Sigmoid colon (tissue), 7 donors: ENCODE measurements around the gene CRY1. TPM values are rescaled to one million over a fixed set of nuclear protein-coding genes. Genes with fewer than 3 reads are reported as not detected.

Experiments used
- DNase-seq: peaks from one replicate; pipeline ENCODE4 v3.0.0-alpha.2; 2019
- H3K27ac ChIP-seq, 4 donors: fragments of 200-600 bp; sonication (generic); one replicate each; pipeline ENCODE4 v1.5.1; 2016 to 2019; ENCODE audit warnings: mild to moderate bottlenecking in 1 of 4
- H3K27me3 ChIP-seq, 3 donors: fragments of 200-600 bp; sonication (generic); one replicate each; pipeline ENCODE4 v1.5.1; 2019; ENCODE audit warnings: mild to moderate bottlenecking in 1 of 3
- H3K36me3 ChIP-seq, 4 donors: fragments of 200-600 bp; sonication (generic); one replicate each; pipeline ENCODE4 v1.5.1; 2016 to 2019
- H3K4me1 ChIP-seq, 4 donors: fragments of 200-600 bp; sonication (generic); one replicate each; pipeline ENCODE4 v1.5.1; 2017 to 2019
- H3K4me3 ChIP-seq, 4 donors: fragments of 200-600 bp; sonication (generic); one replicate each; pipeline ENCODE4 v1.5.1; 2017 to 2019; ENCODE audit warnings: mild to moderate bottlenecking in 2 of 4, moderate library complexity in 1 of 4
- H3K9me3 ChIP-seq, 4 donors: fragments of 200-600 bp in 3 of 4; sonication (generic) in 3 of 4; one replicate each; pipeline versions ENCODE4 v1.5.1 to v1.6.1; 2013 to 2019
- EP300 ChIP-seq, 4 donors: sonication (generic); formaldehyde crosslinking; IDR thresholded peaks; one replicate each; pipeline ENCODE4 v1.6.1; 2017; ENCODE audit warnings: antibody characterized with exemption in 4 of 4
- POLR2A ChIP-seq, 2 donors: fragments of 450-650 bp; IDR thresholded peaks; one replicate each; pipeline ENCODE4 v1.6.1; 2016; ENCODE audit warnings: antibody characterized with exemption in 2 of 2, mild to moderate bottlenecking in 2 of 2, moderate library complexity in 2 of 2
- POLR2AphosphoS5 ChIP-seq, 4 donors: sonication (generic); formaldehyde crosslinking; IDR thresholded peaks; one replicate each; pipeline ENCODE4 v1.6.1; 2017; ENCODE audit warnings: antibody characterized with exemption in 4 of 4
- WGBS, 2 donors: extraction: QIAGEN DNeasy Blood & Tissue Kit; methylation state at CpG; one replicate each; pipeline ENCODE4 v1.1.7; 2013; 5-methylcytosine and 5-hydroxymethylcytosine counted together
- intact Hi-C: fragments of 100-400 bp; cut with DNase I; formaldehyde crosslinking; loops from one replicate; pipeline ENCODE4 v1.15.1; 2023
- polyA plus RNA-seq, 3 donors: library from polyadenylated mRNA; stranded (reverse); fragments of 200-250 nt; gene quantifications; one replicate each; pipeline ENCODE4 v1.2.3, GENCODE V29; 2013
- total RNA-seq, 4 donors: library from RNA; depleted of rRNA; stranded (reverse); fragments of >200 nt; gene quantifications; one replicate each; pipeline ENCODE4 v1.1.0, GENCODE V29; 2016
- TF ChIP-seq, protein P1 (sequence below), 4 experiments: fragments of 450-650 bp in 3 of 4; fragments of 200-600 bp in 1 of 4; IDR thresholded peaks; one replicate each; pipeline ENCODE4 v1.5.1; 2016 to 2019; ENCODE audit warnings: antibody characterized with exemption in 4 of 4, mild to moderate bottlenecking in 3 of 4, moderate library complexity in 2 of 4
- donor health status: healthy with polysubstance abuse.
- donor health status: Bipolar disorder and iron deficiency.
- donor health status: healthy.

The CRY1 gene
- total and polyA plus RNA-seq, 7 donors, result 7.2 to 40.4 (median 20.3) TPM

DNA sequence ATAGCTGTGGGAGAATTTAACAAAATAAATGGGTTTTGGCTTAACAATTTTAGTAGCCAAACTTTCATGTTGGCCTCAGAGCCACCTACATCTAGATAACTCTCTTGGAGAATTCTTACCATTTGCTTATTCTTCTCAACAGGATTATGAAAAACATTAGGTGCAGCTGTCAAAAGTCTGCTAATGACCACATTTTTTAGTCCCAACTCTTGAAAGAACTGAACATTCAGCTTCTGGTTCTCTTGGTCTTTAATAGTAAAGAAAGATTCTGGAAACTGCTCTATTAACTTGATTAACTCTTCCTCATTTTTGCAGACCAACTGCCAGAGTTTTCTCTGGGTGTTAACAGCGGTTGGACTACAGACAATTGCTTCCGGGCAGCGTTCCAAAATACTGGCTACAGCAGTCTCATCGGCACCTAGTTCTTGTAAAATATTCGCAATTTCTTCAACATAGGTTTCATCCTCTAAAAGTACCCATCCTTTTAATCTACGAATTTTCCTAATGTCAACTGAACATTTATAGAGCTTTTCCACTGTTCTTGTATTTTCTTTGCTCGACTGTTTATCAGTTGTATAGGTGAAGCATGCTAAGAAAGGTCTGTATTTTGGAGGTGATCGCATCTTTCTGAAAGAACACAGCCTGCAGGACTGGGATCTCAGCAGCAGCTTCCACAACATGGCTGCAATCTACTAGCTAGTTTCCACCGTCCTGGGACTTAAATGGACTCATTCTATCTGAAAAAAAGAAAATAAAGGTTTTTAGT, 115.1 kb downstream of the CRY1 start:
- WGBS, 2 donors, result 14 to 56% methylated on average over 9 of the region's 9 CpGs
- TF ChIP-seq, protein P1, sequence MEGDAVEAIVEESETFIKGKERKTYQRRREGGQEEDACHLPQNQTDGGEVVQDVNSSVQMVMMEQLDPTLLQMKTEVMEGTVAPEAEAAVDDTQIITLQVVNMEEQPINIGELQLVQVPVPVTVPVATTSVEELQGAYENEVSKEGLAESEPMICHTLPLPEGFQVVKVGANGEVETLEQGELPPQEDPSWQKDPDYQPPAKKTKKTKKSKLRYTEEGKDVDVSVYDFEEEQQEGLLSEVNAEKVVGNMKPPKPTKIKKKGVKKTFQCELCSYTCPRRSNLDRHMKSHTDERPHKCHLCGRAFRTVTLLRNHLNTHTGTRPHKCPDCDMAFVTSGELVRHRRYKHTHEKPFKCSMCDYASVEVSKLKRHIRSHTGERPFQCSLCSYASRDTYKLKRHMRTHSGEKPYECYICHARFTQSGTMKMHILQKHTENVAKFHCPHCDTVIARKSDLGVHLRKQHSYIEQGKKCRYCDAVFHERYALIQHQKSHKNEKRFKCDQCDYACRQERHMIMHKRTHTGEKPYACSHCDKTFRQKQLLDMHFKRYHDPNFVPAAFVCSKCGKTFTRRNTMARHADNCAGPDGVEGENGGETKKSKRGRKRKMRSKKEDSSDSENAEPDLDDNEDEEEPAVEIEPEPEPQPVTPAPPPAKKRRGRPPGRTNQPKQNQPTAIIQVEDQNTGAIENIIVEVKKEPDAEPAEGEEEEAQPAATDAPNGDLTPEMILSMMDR (IDR thresholded peaks at IDR 0.05), result no peak
- TF ChIP-seq POLR2AphosphoS5 (IDR thresholded peaks at IDR 0.05) (peak in 1 of 4 donors; percentile 16), POLR2A (IDR thresholded peaks at IDR 0.05) (no peak), EP300 (IDR thresholded peaks at IDR 0.05) (no peak)
- Histone ChIP-seq H3K4me1 (peaks cover 0 to 60% (median 52%) of the 10 kb centered on the region in 4 donors), H3K9me3 (no peaks in the 10 kb centered on the region), H3K27me3 (no peaks in the 10 kb centered on the region), H3K4me3 (no peak overlapping the region), H3K27ac (peak overlapping the region; percentile 51 to 70 (median 59)), H3K36me3 (peaks cover 0 to 8% (median 0%) of the 10 kb centered on the region in 4 donors)
- DNase-seq, result peak; percentile 83
- intact Hi-C loops, result no loop called here

DNA sequence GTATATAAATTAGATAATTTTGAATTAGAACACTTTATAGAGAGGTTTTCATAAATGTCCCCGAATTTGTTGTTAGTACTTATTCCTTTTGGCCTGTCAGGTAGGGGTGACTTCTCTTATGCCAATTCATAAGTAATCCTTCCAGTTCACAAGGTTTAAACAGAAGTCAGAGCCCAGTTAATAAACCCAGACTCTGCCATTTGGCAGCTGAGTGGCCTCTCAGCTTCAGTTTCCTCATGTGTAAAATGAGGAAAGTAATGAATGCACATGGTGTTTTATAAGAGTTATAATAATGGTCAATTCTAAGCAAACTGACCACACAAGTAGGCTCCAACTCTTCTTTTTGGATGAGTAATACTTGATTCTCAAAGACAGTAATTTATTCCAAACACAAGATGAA, 116.7 kb downstream of the CRY1 start:
- Histone ChIP-seq H3K9me3 (no peaks in the 10 kb centered on the region), H3K27me3 (no peaks in the 10 kb centered on the region), H3K27ac (peak overlapping the region; percentile 15 to 70 (median 35)), H3K4me1 (peaks cover 0 to 73% (median 55%) of the 10 kb centered on the region in 4 donors), H3K36me3 (peaks cover 0 to 6% (median 0%) of the 10 kb centered on the region in 4 donors), H3K4me3 (no peak overlapping the region)
- no peak for TF ChIP-seq POLR2AphosphoS5 (IDR thresholded peaks at IDR 0.05)
- TF ChIP-seq EP300 (IDR thresholded peaks at IDR 0.05), result no peak
- TF ChIP-seq, protein P1 (IDR thresholded peaks at IDR 0.05), result no peak
- TF ChIP-seq POLR2A (IDR thresholded peaks at IDR 0.05), result no peak
- DNase-seq, result no peak
- intact Hi-C loops, result no loop called here
- 32 to 77% methylated on average over 1 of the region's 1 CpG for WGBS, 2 donors

DNA sequence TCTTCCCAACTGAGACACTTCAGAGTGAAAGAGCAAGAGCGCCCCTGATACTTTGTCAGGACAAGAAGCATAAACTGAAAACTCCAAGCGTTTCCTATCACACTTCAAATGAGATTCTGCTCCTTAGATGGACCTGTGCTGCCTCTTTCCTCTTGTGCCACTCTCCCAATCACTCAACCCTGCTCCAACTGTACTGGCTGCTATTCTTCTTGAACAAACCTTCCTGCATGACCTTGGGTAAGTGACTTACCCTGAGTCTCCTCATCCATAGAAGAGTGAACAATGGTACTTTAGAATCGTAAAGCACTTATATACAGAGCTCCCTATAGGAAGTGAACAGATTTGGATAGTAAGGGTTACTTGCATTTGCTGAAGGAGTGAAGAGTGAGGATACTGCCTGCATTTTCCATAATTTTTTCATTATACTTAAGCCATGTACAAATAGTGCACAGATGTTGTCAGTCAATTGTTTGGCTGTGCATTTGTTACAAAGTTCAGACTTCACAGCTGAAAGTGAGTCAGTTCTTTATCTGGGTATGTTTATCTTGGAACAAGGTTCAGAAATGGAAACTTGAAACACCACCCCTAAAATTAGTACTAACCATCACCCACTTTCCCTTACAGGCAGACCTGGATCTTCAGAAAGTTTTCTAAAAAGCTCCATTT, 117.2 kb downstream of the CRY1 start:
- Histone ChIP-seq H3K4me1 (peaks cover 0 to 69% (median 54%) of the 10 kb centered on the region in 4 donors), H3K36me3 (peaks cover 0 to 11% (median 3%) of the 10 kb centered on the region in 4 donors), H3K27me3 (no peaks in the 10 kb centered on the region), H3K4me3 (no peak overlapping the region), H3K27ac (peak overlapping the region in 3 of 4 donors; percentile 15 to 70 (median 31)), H3K9me3 (no peaks in the 10 kb centered on the region)
- DNase-seq, result no peak
- TF ChIP-seq POLR2AphosphoS5 (IDR thresholded peaks at IDR 0.05), result peak in 1 of 4 donors; percentile 11
- no peak for TF ChIP-seq EP300 (IDR thresholded peaks at IDR 0.05)
- intact Hi-C loops, result no loop called here
- WGBS, 2 donors, result 73 to 88% methylated on average over 3 of the region's 3 CpGs

DNA sequence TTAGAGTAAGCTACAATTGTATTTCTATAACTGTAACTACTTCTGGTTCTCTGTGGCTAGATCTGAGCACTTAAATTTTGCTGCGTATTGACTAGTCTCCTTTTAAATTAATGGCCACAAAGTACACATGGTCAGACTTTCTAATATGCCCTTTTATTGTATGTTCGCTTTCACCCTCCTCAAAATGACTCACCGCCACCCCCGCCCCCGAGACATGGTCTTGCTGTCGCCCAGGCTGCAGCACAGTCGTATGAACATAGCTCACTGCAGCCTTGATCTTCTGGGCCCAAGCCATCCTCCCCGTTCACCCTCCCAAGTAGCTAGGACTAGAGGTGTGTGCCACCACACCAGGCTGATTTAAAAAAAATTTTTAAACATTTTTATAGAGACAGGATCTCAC, 118.3 kb downstream of the CRY1 start:
- intact Hi-C loops, result no loop called here
- H3K36me3 ChIP-seq, result peaks cover 0 to 19% (median 6%) of the 10 kb centered on the region in 4 donors
- peak overlapping the region in 1 of 4 donors; percentile 31 for H3K27ac ChIP-seq
- H3K27me3 ChIP-seq, result no peaks in the 10 kb centered on the region
- H3K9me3 ChIP-seq, result no peaks in the 10 kb centered on the region
- TF ChIP-seq POLR2A (IDR thresholded peaks at IDR 0.05) (no peak), POLR2AphosphoS5 (IDR thresholded peaks at IDR 0.05) (no peak), EP300 (IDR thresholded peaks at IDR 0.05) (no peak)
- TF ChIP-seq, protein P1 (IDR thresholded peaks at IDR 0.05), result no peak
- 92 to 93% methylated on average over 8 of the region's 8 CpGs for WGBS, 2 donors
- H3K4me1 ChIP-seq, result peaks cover 0 to 63% (median 53%) of the 10 kb centered on the region in 4 donors
- H3K4me3 ChIP-seq, result no peak overlapping the region
- DNase-seq, result no peak

DNA sequence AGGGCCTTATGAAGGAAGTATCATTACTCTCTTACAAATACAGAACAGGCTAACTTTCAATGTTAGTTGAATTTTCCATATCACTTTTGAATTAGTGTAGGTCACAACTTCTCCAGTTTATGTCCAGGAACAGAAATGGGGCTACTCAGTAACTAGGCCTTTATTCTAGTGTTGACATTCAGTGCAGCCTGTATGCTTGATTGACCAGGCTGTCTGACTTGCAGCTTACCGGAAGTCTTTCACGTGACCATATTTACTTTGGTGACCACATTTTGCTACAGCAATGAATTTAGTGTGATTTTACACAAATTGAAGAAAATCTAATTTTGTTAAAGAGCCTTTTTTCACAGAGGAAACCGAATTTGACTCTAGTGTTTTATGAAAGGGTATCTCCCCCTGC, 118.8 kb downstream of the CRY1 start:
- Histone ChIP-seq H3K27ac (no peak overlapping the region), H3K36me3 (peaks cover 0 to 20% (median 6%) of the 10 kb centered on the region in 4 donors), H3K27me3 (no peaks in the 10 kb centered on the region), H3K4me3 (no peak overlapping the region), H3K9me3 (no peaks in the 10 kb centered on the region), H3K4me1 (peaks cover 0 to 63% (median 53%) of the 10 kb centered on the region in 4 donors)
- no peak for DNase-seq
- WGBS, 2 donors, result 36 to 76% methylated on average over 3 of the region's 3 CpGs
- intact Hi-C loops, result no loop called here
- TF ChIP-seq POLR2A (IDR thresholded peaks at IDR 0.05), result no peak
- TF ChIP-seq POLR2AphosphoS5 (IDR thresholded peaks at IDR 0.05), result no peak
- TF ChIP-seq, protein P1 (IDR thresholded peaks at IDR 0.05), result no peak
- no peak for TF ChIP-seq EP300 (IDR thresholded peaks at IDR 0.05)
